ENCODE results near the gene PDE6B. TPM values are rescaled to one million over a fixed set of nuclear protein-coding genes. Genes with fewer than 3 reads are reported as not detected.
A peak's percentile ranks its signal among the peaks of the same experiment; 100 is the strongest.

The PDE6B gene
- total RNA-seq, 5 donors from 2014 or later (not counting 1 experiment from before 2014, with no cell fraction given), result 14.2 to 21.7 (median 19.8) TPM

DNA sequence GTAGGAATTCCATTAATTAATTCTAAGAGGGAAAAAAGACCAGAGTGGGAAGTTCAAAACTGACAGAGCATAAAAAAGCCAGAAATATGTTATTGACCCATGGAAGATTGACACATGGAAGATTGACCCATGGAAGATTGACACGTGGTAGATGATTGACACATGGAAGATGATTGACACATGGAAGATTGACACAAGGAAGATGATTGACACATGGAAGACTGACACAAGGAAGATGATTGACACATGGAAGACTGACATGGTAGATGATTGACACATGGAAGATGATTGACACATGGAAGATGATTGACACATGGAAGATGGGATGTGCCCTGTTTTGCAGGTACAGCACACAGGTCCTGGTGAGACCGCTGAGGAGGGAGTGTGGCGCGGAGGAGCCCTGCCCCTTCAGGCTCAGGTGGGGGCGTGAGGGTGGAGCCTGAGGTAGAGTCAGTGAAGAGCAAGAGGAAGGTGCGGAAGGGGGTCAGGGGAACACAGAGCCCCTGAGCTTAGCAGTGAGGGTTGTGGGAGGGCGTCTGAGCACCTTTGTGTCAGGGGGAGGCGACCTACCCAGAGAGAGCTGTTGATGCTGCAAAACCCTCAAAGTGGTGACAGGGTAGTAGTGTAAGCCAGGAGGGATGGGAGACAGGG is 15.8 kb upstream of the PDE6B start:
- Histone ChIP-seq H3K27ac (ENCODE audit: low read length) (no peak overlapping the region), H3K27me3 (replicated peaks in 1 of 2; ENCODE audit: control insufficient read depth in 2 of 2, extremely low read depth in 1 of 2, insufficient read depth in 2 of 2, low read length in 1 of 2) (peaks cover 0 to 45% of the 10 kb centered on the region in 2 experiments), H3K4me1 (ENCODE audit: control insufficient read depth in 1 of 2, extremely low read depth in 1 of 2, insufficient read depth in 2 of 2, low read length in 2 of 2) (no peaks in the 10 kb centered on the region), H3K4me3 (ENCODE audit: control insufficient read depth in 1 of 2, extremely low read depth in 1 of 2, low read length in 1 of 2) (no peak overlapping the region), H3K9me3 (no peaks in the 10 kb centered on the region), H3K36me3 (ENCODE audit: control insufficient read depth in 2 of 2, extremely low read depth in 1 of 2, insufficient read depth in 1 of 2, low read length in 1 of 2) (no peaks in the 10 kb centered on the region)
- ChIA-PET CTCF (no interaction called here), POLR2A (no interaction called here)
- Mint-ChIP-seq H3K4me1 (peaks cover 0 to 2% (median 0%) of the 10 kb centered on the region in 3 donors), H3K36me3 (no peaks in the 10 kb centered on the region), H3K4me3 (no peak overlapping the region), H3K27ac (no peak overlapping the region), H3K27me3 (peaks cover 13 to 26% of the 10 kb centered on the region in 2 donors), H3K9me3 (no peaks in the 10 kb centered on the region)
- no peak for ATAC-seq (replicated peaks in 1 of 4)
- no peak for DNase-seq
- WGBS (ENCODE audit: insufficient coverage), result 81% methylated on average over 8 of the region's 8 CpGs

DNA sequence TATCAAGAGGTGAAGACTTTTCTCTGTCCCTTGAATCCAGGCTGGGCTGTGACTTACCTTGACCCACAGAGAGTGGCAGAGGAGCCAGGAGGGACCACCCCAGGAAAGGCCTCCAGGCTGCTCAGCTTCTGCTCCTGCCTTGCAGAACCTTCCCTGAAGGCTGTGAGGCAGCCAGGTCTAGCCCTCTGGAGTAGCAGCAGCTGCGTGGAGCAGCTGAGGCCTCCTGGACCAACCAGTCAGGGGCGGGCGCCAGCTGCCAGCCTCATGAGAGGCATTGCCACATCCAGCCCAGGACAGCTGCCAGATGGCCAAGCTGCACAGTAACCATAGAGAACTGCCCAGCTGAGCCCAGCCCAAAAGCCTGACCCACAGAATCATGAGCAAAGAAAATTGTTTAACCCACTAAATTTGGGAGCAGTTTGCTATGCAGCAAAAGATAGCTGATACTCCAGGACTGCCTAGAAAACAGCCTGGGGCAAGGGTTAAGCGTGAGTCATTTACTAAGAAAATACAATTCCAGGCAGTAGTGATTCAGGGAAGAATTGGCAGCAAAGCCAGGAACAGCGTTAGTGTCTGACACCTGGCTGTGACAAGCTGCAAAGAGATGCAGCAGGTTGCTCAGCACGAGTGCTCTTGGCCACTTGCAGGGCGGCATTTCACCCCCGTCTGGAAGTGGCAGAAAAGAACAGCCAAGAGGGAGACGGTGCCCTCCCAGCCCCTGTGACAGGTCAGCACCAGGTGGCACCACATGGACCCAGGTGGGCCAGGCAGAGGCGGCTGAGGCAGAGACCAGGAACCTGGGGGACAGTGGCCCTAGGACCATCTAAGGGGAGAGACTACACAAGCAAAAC is 14.7 kb upstream of the PDE6B start:
- Histone ChIP-seq H3K4me3 (ENCODE audit: control insufficient read depth in 1 of 2, extremely low read depth in 1 of 2, low read length in 1 of 2) (no peak overlapping the region), H3K27ac (ENCODE audit: low read length) (no peak overlapping the region), H3K36me3 (ENCODE audit: control insufficient read depth in 2 of 2, extremely low read depth in 1 of 2, insufficient read depth in 1 of 2, low read length in 1 of 2) (no peaks in the 10 kb centered on the region), H3K27me3 (replicated peaks in 1 of 2; ENCODE audit: control insufficient read depth in 2 of 2, extremely low read depth in 1 of 2, insufficient read depth in 2 of 2, low read length in 1 of 2) (peaks cover 0 to 45% of the 10 kb centered on the region in 2 experiments), H3K9me3 (no peaks in the 10 kb centered on the region), H3K4me1 (ENCODE audit: control insufficient read depth in 1 of 2, extremely low read depth in 1 of 2, insufficient read depth in 2 of 2, low read length in 2 of 2) (no peaks in the 10 kb centered on the region)
- peaks cover 9 to 26% of the 10 kb centered on the region in 2 donors for H3K27me3 Mint-ChIP-seq
- H3K36me3 Mint-ChIP-seq, result no peaks in the 10 kb centered on the region
- H3K27ac Mint-ChIP-seq, result no peak overlapping the region
- H3K9me3 Mint-ChIP-seq, result no peaks in the 10 kb centered on the region
- ATAC-seq (replicated peaks in 1 of 4) (no peak), DNase-seq (peak in 1 of 35 experiments; percentile 19)
- WGBS (ENCODE audit: insufficient coverage), result 68% methylated on average over 10 of the region's 10 CpGs
- ChIA-PET CTCF (no interaction called here), POLR2A (no interaction called here)
- H3K4me1 Mint-ChIP-seq, result no peaks in the 10 kb centered on the region
- no peak overlapping the region for H3K4me3 Mint-ChIP-seq

DNA sequence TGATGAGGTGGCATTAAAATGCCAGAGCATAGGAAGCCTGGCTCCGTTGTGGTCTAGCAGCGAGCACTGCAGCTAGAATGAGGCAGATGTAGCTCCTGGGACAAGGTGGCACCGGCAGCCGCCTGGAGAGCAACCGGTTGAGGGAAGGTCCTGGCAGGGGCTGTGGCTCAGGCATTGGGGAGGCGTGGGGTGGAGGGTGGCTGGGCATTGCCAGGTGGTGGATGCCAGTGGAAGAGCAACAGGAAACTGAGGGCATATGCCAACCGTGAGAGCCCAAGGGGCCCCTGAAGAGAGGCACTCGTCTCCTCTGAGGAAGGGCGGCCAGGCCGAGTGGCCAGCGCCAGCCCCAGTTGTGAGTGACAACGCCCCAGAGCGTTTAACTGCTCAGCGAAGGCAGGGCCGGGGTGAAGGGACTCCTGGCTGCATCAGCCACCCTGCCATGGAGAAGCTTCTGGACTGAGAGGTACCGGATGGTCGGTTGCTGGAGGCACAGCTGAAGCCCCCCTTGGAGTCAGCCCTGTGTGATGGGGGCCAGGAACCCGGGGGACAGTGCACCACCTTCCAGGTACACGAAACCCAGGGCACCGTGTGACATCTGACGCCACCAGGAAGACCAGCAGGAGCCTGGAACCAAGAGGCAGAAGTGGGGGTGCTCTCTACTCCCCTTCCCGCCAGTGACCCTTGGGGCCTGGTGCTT is 13.2 kb upstream of the PDE6B start:
- no peaks in the 10 kb centered on the region for H3K9me3 ChIP-seq

DNA sequence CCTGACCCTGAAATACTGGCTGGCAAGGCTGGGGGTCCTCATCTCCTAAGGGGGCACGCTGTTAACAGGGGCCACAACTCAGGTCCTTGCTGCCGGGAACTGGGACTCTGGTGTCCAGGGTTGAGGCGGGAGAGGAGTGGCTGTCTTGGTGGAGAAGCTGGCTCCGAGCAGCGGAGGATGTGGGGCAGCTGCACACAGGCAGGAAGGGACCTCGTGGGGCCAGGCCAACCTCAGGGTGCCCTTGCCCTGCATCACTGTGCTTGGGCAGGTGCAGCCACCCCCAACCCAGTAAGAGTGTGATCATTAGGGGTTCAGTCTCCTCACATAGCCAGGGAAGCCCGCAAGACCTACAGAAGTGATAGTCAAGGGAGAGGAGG is 12.6 kb upstream of the PDE6B start:
- no peak for DNase-seq
- WGBS (ENCODE audit: insufficient coverage), result 81% methylated on average over 3 of the region's 7 CpGs

More for the DNA sequence above, 13.2 kb upstream of the PDE6B start:
- Histone ChIP-seq H3K4me1 (ENCODE audit: control insufficient read depth in 1 of 2, extremely low read depth in 1 of 2, insufficient read depth in 2 of 2, low read length in 2 of 2) (no peaks in the 10 kb centered on the region), H3K27ac (ENCODE audit: low read length) (no peak overlapping the region), H3K36me3 (ENCODE audit: control insufficient read depth in 2 of 2, extremely low read depth in 1 of 2, insufficient read depth in 1 of 2, low read length in 1 of 2) (no peaks in the 10 kb centered on the region), H3K4me3 (ENCODE audit: control insufficient read depth in 1 of 2, extremely low read depth in 1 of 2, low read length in 1 of 2) (no peak overlapping the region), H3K27me3 (replicated peaks in 1 of 2; ENCODE audit: control insufficient read depth in 2 of 2, extremely low read depth in 1 of 2, insufficient read depth in 2 of 2, low read length in 1 of 2) (peaks cover 0 to 44% of the 10 kb centered on the region in 2 experiments)
- ATAC-seq (replicated peaks in 1 of 4) (no peak), DNase-seq (peak in 1 of 35 experiments; percentile 5)
- WGBS (ENCODE audit: insufficient coverage), result 79% methylated on average over 22 of the region's 22 CpGs
- H3K4me3 Mint-ChIP-seq, result no peak overlapping the region
- H3K4me1 Mint-ChIP-seq, result no peaks in the 10 kb centered on the region
- no peaks in the 10 kb centered on the region for H3K9me3 Mint-ChIP-seq
- ChIA-PET CTCF (no interaction called here), POLR2A (no interaction called here)
- no peaks in the 10 kb centered on the region for H3K36me3 Mint-ChIP-seq
- peaks cover 8 to 24% of the 10 kb centered on the region in 2 donors for H3K27me3 Mint-ChIP-seq
- no peak overlapping the region for H3K27ac Mint-ChIP-seq

DNA sequence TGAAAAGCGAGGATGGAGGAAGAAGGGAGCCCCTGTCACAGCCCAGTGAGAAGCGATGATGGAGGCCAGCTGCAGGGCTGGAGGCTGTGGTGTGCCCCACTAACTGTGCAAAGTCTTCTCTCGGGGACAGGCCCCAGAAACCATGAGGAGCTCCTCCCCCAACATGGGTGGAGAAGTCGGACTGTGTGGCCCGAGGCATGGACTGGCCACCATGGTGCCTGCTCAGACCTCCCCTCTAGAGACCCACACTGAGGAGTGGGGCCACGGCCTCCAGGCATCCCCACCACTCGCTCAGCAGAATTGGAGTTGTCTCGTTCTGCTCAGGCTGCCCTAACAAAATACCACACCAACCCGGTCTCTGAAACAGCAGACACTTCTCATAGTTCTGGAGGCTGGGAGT is 12.2 kb upstream of the PDE6B start:
- Histone ChIP-seq H3K4me3 (ENCODE audit: control insufficient read depth in 1 of 2, extremely low read depth in 1 of 2, low read length in 1 of 2) (no peak overlapping the region), H3K27me3 (replicated peaks in 1 of 2; ENCODE audit: control insufficient read depth in 2 of 2, extremely low read depth in 1 of 2, insufficient read depth in 2 of 2, low read length in 1 of 2) (peaks cover 0 to 52% of the 10 kb centered on the region in 2 experiments), H3K27ac (ENCODE audit: low read length) (no peak overlapping the region), H3K36me3 (ENCODE audit: control insufficient read depth in 2 of 2, extremely low read depth in 1 of 2, insufficient read depth in 1 of 2, low read length in 1 of 2) (no peaks in the 10 kb centered on the region), H3K9me3 (no peaks in the 10 kb centered on the region), H3K4me1 (ENCODE audit: control insufficient read depth in 1 of 2, extremely low read depth in 1 of 2, insufficient read depth in 2 of 2, low read length in 2 of 2) (no peaks in the 10 kb centered on the region)
- H3K36me3 Mint-ChIP-seq, result no peaks in the 10 kb centered on the region
- WGBS (ENCODE audit: insufficient coverage), result 87% methylated on average over 7 of the region's 9 CpGs
- no peak overlapping the region for H3K27ac Mint-ChIP-seq
- peak in 1 of 35 experiments; percentile 16 for DNase-seq
- H3K4me1 Mint-ChIP-seq, result no peaks in the 10 kb centered on the region
- POLR2A ChIA-PET, result no interaction called here
- ATAC-seq (replicated peaks in 1 of 4), result no peak
- no peaks in the 10 kb centered on the region for H3K9me3 Mint-ChIP-seq
- H3K4me3 Mint-ChIP-seq, result no peak overlapping the region
- peaks cover 16 to 31% of the 10 kb centered on the region in 2 donors for H3K27me3 Mint-ChIP-seq
- CTCF ChIA-PET, result no interaction called here

More for the DNA sequence above, 12.6 kb upstream of the PDE6B start:
- H3K9me3 Mint-ChIP-seq, result no peaks in the 10 kb centered on the region
- peaks cover 12 to 28% of the 10 kb centered on the region in 2 donors for H3K27me3 Mint-ChIP-seq
- Histone ChIP-seq H3K27ac (ENCODE audit: low read length) (no peak overlapping the region), H3K36me3 (ENCODE audit: control insufficient read depth in 2 of 2, extremely low read depth in 1 of 2, insufficient read depth in 1 of 2, low read length in 1 of 2) (no peaks in the 10 kb centered on the region), H3K9me3 (no peaks in the 10 kb centered on the region), H3K4me3 (ENCODE audit: control insufficient read depth in 1 of 2, extremely low read depth in 1 of 2, low read length in 1 of 2) (no peak overlapping the region), H3K4me1 (ENCODE audit: control insufficient read depth in 1 of 2, extremely low read depth in 1 of 2, insufficient read depth in 2 of 2, low read length in 2 of 2) (no peaks in the 10 kb centered on the region), H3K27me3 (replicated peaks in 1 of 2; ENCODE audit: control insufficient read depth in 2 of 2, extremely low read depth in 1 of 2, insufficient read depth in 2 of 2, low read length in 1 of 2) (peaks cover 0 to 50% of the 10 kb centered on the region in 2 experiments)
- ChIA-PET POLR2A (no interaction called here), CTCF (no interaction called here)
- no peak overlapping the region for H3K4me3 Mint-ChIP-seq
- no peak overlapping the region for H3K27ac Mint-ChIP-seq
- H3K36me3 Mint-ChIP-seq, result no peaks in the 10 kb centered on the region
- H3K4me1 Mint-ChIP-seq, result no peaks in the 10 kb centered on the region
- no peak for ATAC-seq (replicated peaks in 1 of 4)

DNA sequence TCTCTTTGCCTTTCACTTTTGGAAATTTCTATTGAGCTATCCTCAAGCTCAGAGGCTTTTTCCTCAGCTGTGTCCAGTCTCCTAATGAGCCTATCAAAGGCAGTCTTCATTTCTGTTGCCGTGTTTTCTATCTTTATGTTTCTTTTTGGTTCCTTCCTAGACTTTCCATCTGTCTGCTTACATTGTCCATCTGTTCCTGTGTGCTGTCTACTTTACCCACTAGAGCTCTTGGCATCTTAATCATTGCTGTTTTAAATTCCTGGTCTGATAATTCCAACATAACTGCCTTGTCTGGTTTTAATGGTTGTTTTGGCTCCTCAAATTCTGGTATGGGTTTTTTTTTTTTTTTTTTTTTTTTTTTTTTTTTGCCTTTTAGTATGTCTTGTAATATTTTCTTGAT is 9.3 kb upstream of the PDE6B start:
- no peaks in the 10 kb centered on the region for H3K9me3 Mint-ChIP-seq

More for the DNA sequence above, 9.3 kb upstream of the PDE6B start:
- Mint-ChIP-seq H3K27ac (no peak overlapping the region), H3K36me3 (no peaks in the 10 kb centered on the region), H3K27me3 (peaks cover 12 to 29% of the 10 kb centered on the region in 2 donors), H3K4me3 (no peak overlapping the region), H3K4me1 (no peaks in the 10 kb centered on the region)
- WGBS (ENCODE audit: insufficient coverage), result 100% methylated on average over 1 of the region's 1 CpG
- no peak overlapping the region for H3K27ac ChIP-seq (ENCODE audit: low read length)
- no peaks in the 10 kb centered on the region for H3K9me3 ChIP-seq
- ChIA-PET POLR2A (no interaction called here), CTCF (interaction anchor here in 1 of 2 donors (0.6 kb wide), 1 partner anchor 564 kb away, joined by 5 read pairs; no protein-coding TSS in a partner anchor)
- H3K36me3 ChIP-seq (ENCODE audit: control insufficient read depth in 2 of 2, extremely low read depth in 1 of 2, insufficient read depth in 1 of 2, low read length in 1 of 2), result no peaks in the 10 kb centered on the region
- no peak overlapping the region for H3K4me3 ChIP-seq (ENCODE audit: control insufficient read depth in 1 of 2, extremely low read depth in 1 of 2, low read length in 1 of 2)
- no peak for DNase-seq
- no peak for ATAC-seq (replicated peaks in 1 of 4)
- peaks cover 0 to 44% of the 10 kb centered on the region in 2 experiments for H3K27me3 ChIP-seq (replicated peaks in 1 of 2; ENCODE audit: control insufficient read depth in 2 of 2, extremely low read depth in 1 of 2, insufficient read depth in 2 of 2, low read length in 1 of 2)
- H3K4me1 ChIP-seq (ENCODE audit: control insufficient read depth in 1 of 2, extremely low read depth in 1 of 2, insufficient read depth in 2 of 2, low read length in 2 of 2), result no peaks in the 10 kb centered on the region

All from T-cell (primary cell).